SK-N-SH treated with all-trans-retinoic acid at 6 μM for 48 hours (cell line): ENCODE measurements around the gene BABAM2.

ENCODE experiments used
- ATAC-seq: fragments of 200-7000 bp; cut with Tn5 transposase; 3 replicates; pipeline ENCODE4 v1.9.1; 2020; ENCODE audit warnings: mild to moderate bottlenecking, moderate library complexity
- ARNTL ChIP-seq: fragments of 450-650 bp; formaldehyde crosslinking; IDR thresholded peaks from 2 replicates; pipeline ENCODE4 v1.5.0; 2020; ENCODE audit warnings: low read depth, mild to moderate bottlenecking, moderate library complexity, borderline replicate concordance
- BACH2 ChIP-seq: fragments of 250-450 bp; sonication (Bioruptor Pico); IDR thresholded peaks from 2 replicates; pipeline ENCODE4 v1.9.0; 2021; ENCODE audit warnings: mild to moderate bottlenecking, borderline replicate concordance
- CSDC2 ChIP-seq: fragments of 250-450 bp; sonication (Bioruptor Pico); IDR thresholded peaks from 2 replicates; pipeline ENCODE4 v1.5.0; 2020; ENCODE audit warnings: mild to moderate bottlenecking, moderate library complexity
- ESRRG ChIP-seq: fragments of 250-450 bp; sonication (Bioruptor Pico); IDR thresholded peaks from 2 replicates; pipeline ENCODE4 v1.6.1; 2021; ENCODE audit warnings: mild to moderate bottlenecking
- GLIS3 ChIP-seq: fragments of 250-450 bp; sonication (Bioruptor Pico); IDR thresholded peaks from 2 replicates; pipeline ENCODE4 v1.5.0; 2020; ENCODE audit warnings: mild to moderate bottlenecking, moderate library complexity
- ISL1 ChIP-seq: fragments of 250-450 bp; sonication (Bioruptor Pico); IDR thresholded peaks from 2 replicates; pipeline ENCODE4 v2.1.2; 2022; ENCODE audit warnings: mild to moderate bottlenecking, moderate library complexity
- OSR1 ChIP-seq: fragments of 250-450 bp; sonication (Bioruptor Pico); IDR thresholded peaks from 2 replicates; pipeline ENCODE4 v1.8.0; 2022; ENCODE audit warnings: moderate library complexity, mild to moderate bottlenecking, inconsistent platforms
- PPARA ChIP-seq: fragments of 250-450 bp; sonication (Bioruptor Pico); IDR thresholded peaks from 2 replicates; pipeline ENCODE4 v1.5.0; 2020; ENCODE audit warnings: mild to moderate bottlenecking, borderline replicate concordance
- RARB ChIP-seq: fragments of 250-450 bp; sonication (Bioruptor Pico); IDR thresholded peaks from 2 replicates; pipeline ENCODE4 v1.8.0; 2021; ENCODE audit warnings: mild to moderate bottlenecking, moderate library complexity
- TCF4 ChIP-seq: fragments of 250-450 bp; sonication (Bioruptor Pico); IDR thresholded peaks from 2 replicates; pipeline ENCODE4 v1.8.0; 2021; ENCODE audit warnings: mild to moderate bottlenecking, moderate library complexity, borderline replicate concordance
- TOX ChIP-seq: fragments of 250-450 bp; sonication (Bioruptor Pico); IDR thresholded peaks from 2 replicates; pipeline ENCODE4 v1.8.0; 2021; ENCODE audit warnings: mild to moderate bottlenecking, moderate library complexity, borderline replicate concordance
- ZC3H10 ChIP-seq: fragments of 250-450 bp; sonication (Bioruptor Pico); IDR thresholded peaks from 2 replicates; pipeline ENCODE4 v1.5.1; 2021; ENCODE audit warnings: mild to moderate bottlenecking, moderate library complexity
- ZFP3 ChIP-seq: fragments of 250-450 bp; sonication (Bioruptor Pico); IDR thresholded peaks from 2 replicates; pipeline ENCODE4 v1.5.0; 2020; ENCODE audit warnings: mild to moderate bottlenecking, moderate library complexity
- ZFP30 ChIP-seq: fragments of 450-650 bp; formaldehyde crosslinking; IDR thresholded peaks from 2 replicates; pipeline ENCODE4 v1.5.0; 2022; ENCODE audit warnings: mild to moderate bottlenecking, moderate library complexity
- ZNF565 ChIP-seq: fragments of 450-650 bp; formaldehyde crosslinking; conservative IDR thresholded peaks from 2 replicates; pipeline ENCODE4 v1.5.0; 2020; ENCODE audit warnings: low read depth, mild to moderate bottlenecking, moderate library complexity
- ZNF70 ChIP-seq: fragments of 450-650 bp; formaldehyde crosslinking; IDR thresholded peaks from 2 replicates; pipeline ENCODE4 v1.5.0; 2020; ENCODE audit warnings: mild to moderate bottlenecking, moderate library complexity
- ZNF8 ChIP-seq: fragments of 450-650 bp; formaldehyde crosslinking; IDR thresholded peaks from 2 replicates; pipeline ENCODE4 v1.5.0; 2020; ENCODE audit warnings: mild to moderate bottlenecking, moderate library complexity
- TF ChIP-seq, protein P1 (sequence below): fragments of 250-450 bp; sonication (Bioruptor Pico); IDR thresholded peaks from 2 replicates; pipeline ENCODE4 v1.5.0; 2020; ENCODE audit warnings: mild to moderate bottlenecking, moderate library complexity
- TF ChIP-seq, protein P2 (sequence below): fragments of 250-450 bp; sonication (Bioruptor Pico); IDR thresholded peaks from 2 replicates; pipeline ENCODE4 v1.8.0; 2021; ENCODE audit warnings: low read depth, mild to moderate bottlenecking, moderate library complexity, borderline replicate concordance
- TF ChIP-seq, protein P3 (sequence below): fragments of 250-450 bp; sonication (Bioruptor Pico); IDR thresholded peaks from 2 replicates; pipeline ENCODE4 v1.8.0; 2020; ENCODE audit warnings: mild to moderate bottlenecking, moderate library complexity, borderline replicate concordance
- TF ChIP-seq, protein P4 (sequence below): fragments of 250-450 bp; sonication (Bioruptor Pico); IDR thresholded peaks from 2 replicates; pipeline ENCODE4 v1.5.1; 2020; ENCODE audit warnings: low read depth, mild to moderate bottlenecking, moderate library complexity

The BABAM2 gene

DNA sequence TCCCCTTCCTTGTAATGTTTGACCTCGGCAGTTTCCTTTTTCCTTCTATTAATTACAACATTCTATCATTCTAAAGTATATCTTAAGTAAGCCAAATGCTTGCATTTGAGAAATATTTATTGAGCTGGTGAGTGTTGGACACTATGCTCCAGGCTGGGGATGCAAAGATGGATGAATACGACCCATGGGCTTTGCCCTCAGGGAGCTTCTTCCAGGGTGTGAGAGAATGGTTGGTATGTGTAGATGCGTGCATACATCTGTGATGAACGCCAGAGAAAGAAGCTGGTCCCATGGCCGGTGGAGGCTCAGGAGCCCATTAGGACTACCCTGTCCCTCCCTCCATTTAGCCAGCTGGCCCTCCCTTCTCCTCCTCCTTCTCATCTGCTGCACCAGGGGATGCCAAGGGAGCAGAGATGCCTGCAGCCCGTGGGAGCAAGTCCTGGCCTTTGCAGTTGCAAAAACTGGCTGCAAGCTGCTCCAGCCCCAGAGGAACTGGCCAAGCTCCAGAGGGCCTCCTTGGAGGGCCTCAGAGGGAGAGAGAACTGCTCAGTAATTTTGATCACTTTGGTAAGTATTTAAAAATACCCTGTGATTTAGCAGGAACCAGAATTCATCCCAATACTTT is 436.5 kb downstream of the BABAM2 start (continued):
- TF ChIP-seq, protein P1, sequence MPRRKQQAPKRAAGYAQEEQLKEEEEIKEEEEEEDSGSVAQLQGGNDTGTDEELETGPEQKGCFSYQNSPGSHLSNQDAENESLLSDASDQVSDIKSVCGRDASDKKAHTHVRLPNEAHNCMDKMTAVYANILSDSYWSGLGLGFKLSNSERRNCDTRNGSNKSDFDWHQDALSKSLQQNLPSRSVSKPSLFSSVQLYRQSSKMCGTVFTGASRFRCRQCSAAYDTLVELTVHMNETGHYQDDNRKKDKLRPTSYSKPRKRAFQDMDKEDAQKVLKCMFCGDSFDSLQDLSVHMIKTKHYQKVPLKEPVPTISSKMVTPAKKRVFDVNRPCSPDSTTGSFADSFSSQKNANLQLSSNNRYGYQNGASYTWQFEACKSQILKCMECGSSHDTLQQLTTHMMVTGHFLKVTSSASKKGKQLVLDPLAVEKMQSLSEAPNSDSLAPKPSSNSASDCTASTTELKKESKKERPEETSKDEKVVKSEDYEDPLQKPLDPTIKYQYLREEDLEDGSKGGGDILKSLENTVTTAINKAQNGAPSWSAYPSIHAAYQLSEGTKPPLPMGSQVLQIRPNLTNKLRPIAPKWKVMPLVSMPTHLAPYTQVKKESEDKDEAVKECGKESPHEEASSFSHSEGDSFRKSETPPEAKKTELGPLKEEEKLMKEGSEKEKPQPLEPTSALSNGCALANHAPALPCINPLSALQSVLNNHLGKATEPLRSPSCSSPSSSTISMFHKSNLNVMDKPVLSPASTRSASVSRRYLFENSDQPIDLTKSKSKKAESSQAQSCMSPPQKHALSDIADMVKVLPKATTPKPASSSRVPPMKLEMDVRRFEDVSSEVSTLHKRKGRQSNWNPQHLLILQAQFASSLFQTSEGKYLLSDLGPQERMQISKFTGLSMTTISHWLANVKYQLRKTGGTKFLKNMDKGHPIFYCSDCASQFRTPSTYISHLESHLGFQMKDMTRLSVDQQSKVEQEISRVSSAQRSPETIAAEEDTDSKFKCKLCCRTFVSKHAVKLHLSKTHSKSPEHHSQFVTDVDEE (CRISPR knock-in tag), result no peak

DNA sequence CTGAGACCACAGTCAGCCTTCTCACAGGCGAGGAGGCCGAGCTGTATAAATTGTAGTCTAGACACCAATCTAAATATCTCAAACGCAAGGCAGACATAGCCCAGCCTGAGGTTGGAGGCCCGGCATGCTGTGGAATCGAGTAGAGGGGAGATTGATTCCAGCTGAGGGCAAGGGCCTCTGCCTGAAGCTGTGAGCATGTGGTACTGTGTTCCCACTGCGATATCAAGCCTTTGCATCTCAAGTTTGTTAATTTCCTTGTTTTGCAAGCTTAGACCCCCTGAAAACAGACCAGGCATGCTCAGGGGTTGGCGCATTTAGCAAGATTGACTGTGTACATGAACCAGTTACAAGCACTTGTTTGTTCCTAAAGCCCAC is 437.0 kb downstream of the BABAM2 start:
- TF ChIP-seq, protein P2, sequence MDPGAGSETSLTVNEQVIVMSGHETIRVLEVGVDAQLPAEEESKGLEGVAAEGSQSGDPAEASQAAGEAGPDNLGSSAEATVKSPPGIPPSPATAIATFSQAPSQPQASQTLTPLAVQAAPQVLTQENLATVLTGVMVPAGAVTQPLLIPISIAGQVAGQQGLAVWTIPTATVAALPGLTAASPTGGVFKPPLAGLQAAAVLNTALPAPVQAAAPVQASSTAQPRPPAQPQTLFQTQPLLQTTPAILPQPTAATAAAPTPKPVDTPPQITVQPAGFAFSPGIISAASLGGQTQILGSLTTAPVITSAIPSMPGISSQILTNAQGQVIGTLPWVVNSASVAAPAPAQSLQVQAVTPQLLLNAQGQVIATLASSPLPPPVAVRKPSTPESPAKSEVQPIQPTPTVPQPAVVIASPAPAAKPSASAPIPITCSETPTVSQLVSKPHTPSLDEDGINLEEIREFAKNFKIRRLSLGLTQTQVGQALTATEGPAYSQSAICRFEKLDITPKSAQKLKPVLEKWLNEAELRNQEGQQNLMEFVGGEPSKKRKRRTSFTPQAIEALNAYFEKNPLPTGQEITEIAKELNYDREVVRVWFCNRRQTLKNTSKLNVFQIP (CRISPR knock-in tag), result no peak
- no peak for TF ChIP-seq PPARA (CRISPR knock-in tag)
- no peak; the same call in 1 of the 2 replicates for TF ChIP-seq ZNF70
- TF ChIP-seq ESRRG (CRISPR knock-in tag), result no peak
- TF ChIP-seq ZFP3 (CRISPR knock-in tag), result no peak
- TF ChIP-seq RARB (CRISPR knock-in tag), result no peak
- no peak for TF ChIP-seq ZFP30 (CRISPR knock-in tag)
- no peak for TF ChIP-seq TOX (CRISPR knock-in tag)
- no peak for TF ChIP-seq GLIS3 (CRISPR knock-in tag)
- TF ChIP-seq, protein P3, sequence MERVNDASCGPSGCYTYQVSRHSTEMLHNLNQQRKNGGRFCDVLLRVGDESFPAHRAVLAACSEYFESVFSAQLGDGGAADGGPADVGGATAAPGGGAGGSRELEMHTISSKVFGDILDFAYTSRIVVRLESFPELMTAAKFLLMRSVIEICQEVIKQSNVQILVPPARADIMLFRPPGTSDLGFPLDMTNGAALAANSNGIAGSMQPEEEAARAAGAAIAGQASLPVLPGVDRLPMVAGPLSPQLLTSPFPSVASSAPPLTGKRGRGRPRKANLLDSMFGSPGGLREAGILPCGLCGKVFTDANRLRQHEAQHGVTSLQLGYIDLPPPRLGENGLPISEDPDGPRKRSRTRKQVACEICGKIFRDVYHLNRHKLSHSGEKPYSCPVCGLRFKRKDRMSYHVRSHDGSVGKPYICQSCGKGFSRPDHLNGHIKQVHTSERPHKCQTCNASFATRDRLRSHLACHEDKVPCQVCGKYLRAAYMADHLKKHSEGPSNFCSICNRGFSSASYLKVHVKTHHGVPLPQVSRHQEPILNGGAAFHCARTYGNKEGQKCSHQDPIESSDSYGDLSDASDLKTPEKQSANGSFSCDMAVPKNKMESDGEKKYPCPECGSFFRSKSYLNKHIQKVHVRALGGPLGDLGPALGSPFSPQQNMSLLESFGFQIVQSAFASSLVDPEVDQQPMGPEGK (CRISPR knock-in tag), result no peak
- no peak for TF ChIP-seq TCF4 (CRISPR knock-in tag)
- no peak for TF ChIP-seq ZNF8
- no peak for TF ChIP-seq BACH2 (CRISPR knock-in tag)
- no peak for TF ChIP-seq ISL1 (CRISPR knock-in tag)
- ATAC-seq, result peak; percentile 46; the same call in 2 of the 3 replicates

DNA sequence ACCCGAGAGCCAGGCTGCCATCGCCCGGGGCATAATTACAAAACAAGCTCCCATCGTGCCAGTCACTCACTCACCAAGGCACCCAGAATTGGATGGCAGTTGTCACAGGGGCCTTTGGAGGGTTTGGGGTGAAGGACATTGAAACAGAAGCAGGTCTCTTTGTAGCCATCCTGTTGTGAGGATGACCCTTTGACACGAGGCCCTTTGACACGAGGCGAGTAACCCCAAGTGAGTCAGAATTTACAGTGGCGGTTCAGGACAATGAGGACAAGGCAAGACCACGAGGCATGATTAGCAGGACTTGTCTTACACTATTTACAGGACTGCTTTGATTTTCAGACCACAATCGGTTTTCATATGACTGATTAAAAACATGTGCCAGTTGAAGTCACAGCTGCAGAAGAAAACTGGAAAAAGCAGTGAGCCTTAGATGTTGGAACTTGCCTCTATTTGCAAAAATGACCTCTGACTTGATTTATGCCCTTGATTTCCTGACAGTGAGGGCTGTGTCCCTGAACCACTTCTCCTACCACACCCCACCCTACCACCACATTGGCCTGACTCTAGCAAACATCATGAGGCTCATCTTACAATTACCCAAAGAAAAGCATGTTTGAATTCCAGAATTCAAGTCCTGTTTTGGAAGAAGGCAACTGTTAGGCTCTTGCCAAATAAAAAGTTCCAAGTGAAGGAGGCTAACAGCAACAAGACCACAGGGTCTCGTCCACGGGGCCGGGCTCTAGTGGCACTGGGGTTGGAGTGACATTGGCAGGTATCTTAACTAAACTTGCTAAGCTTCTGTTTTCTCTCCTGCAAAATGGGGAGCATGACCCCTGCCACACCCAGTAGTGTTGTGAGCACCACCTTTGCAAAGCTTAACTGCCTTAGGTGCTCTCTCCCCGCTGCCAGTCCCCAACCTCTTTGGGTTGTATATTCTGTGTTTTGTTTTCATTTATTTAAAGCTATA is 437.7 kb downstream of the BABAM2 start:
- TF ChIP-seq TCF4 (CRISPR knock-in tag), result peak; percentile 51; the same call in 1 of the 2 replicates
- no peak for TF ChIP-seq GLIS3 (CRISPR knock-in tag)
- TF ChIP-seq RARB (CRISPR knock-in tag), result no peak
- peak; percentile 74 for ATAC-seq

DNA sequence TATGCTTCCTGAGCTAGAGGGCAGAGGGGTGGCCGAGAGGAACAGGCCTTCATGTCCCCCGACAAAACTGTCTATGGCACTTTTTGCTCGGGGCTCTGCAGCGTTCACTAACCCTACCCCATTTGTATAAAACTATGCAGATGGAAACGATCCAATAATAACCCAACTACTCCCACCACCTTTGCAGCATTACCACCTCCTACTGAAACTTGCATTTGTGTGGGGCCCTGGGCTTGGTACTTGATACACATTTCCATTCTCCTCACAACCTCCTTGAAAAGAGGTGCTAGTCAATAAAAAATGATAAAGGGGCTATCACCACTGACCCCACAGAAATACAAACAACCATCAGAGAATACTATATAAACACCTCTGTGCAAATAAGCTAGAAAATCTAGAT is 438.7 kb downstream of the BABAM2 start:
- ATAC-seq, result no peak
- TF ChIP-seq CSDC2 (CRISPR knock-in tag), result no peak
- no peak for TF ChIP-seq TOX (CRISPR knock-in tag)
- no peak for TF ChIP-seq ZNF70
- no peak for TF ChIP-seq TCF4 (CRISPR knock-in tag)
- TF ChIP-seq, protein P4, sequence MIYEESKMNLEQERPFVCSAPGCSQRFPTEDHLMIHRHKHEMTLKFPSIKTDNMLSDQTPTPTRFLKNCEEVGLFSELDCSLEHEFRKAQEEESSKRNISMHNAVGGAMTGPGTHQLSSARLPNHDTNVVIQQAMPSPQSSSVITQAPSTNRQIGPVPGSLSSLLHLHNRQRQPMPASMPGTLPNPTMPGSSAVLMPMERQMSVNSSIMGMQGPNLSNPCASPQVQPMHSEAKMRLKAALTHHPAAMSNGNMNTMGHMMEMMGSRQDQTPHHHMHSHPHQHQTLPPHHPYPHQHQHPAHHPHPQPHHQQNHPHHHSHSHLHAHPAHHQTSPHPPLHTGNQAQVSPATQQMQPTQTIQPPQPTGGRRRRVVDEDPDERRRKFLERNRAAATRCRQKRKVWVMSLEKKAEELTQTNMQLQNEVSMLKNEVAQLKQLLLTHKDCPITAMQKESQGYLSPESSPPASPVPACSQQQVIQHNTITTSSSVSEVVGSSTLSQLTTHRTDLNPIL (CRISPR knock-in tag), result no peak
- TF ChIP-seq ARNTL (CRISPR knock-in tag), result no peak
- TF ChIP-seq, protein P1 (CRISPR knock-in tag), result no peak
- no peak for TF ChIP-seq ZFP30 (CRISPR knock-in tag)
- TF ChIP-seq, protein P2 (CRISPR knock-in tag), result no peak
- TF ChIP-seq ZC3H10, result no peak
- TF ChIP-seq ZNF565 (CRISPR knock-in tag), result no peak
- TF ChIP-seq ZFP3 (CRISPR knock-in tag), result no peak
- no peak for TF ChIP-seq OSR1
- TF ChIP-seq ISL1 (CRISPR knock-in tag), result no peak
